HepG2 (cell line): ENCODE results near the gene POLR3H. TPM values are rescaled to one million over a fixed set of nuclear protein-coding genes. Genes with fewer than 3 reads are reported as not detected.

Experiments
- ATF4 ChIP-seq, 2 experiments: fragments of 450-650 bp in 1 of 2; sonication (generic) in 1 of 2; formaldehyde crosslinking; IDR thresholded peaks; 2 replicates each; pipeline versions ENCODE4 v1.5.0 to v1.8.0; 2020 to 2022; ENCODE audit warnings: mild to moderate bottlenecking in 1 of 2, missing genetic modification reagents in 1 of 2
- ATF7-NPFF ChIP-seq: sonication (generic); formaldehyde crosslinking; IDR thresholded peaks from 2 replicates; pipeline ENCODE4 v1.8.1; 2023; ENCODE audit warnings: mild to moderate bottlenecking, low read depth, missing genetic modification reagents, moderate library complexity
- CEBPG ChIP-seq: IDR thresholded peaks from 2 replicates; pipeline ENCODE4 v1.6.1; 2016
- CREB1 ChIP-seq, 2 experiments: fragments of 450-650 bp in 1 of 2; IDR thresholded peaks; 2 replicates each; pipeline ENCODE4 v1.6.1; 2016 to 2017; ENCODE audit warnings: control low read depth in 1 of 2, mild to moderate bottlenecking in 1 of 2, missing compliant biosample characterization in 1 of 2, missing genetic modification characterization in 1 of 2
- FOXO1 ChIP-seq: sonication (generic); formaldehyde crosslinking; IDR thresholded peaks from 2 replicates; pipeline ENCODE4 v1.4.0; 2020; ENCODE audit warnings: missing genetic modification reagents
- HCFC1 ChIP-seq: fragments of 150-350 bp; IDR thresholded peaks from 2 replicates; pipeline ENCODE4 v1.6.1; 2014; ENCODE audit warnings: low read depth, low read length
- KDM5A ChIP-seq: fragments of 200-600 bp; sonication (generic); IDR thresholded peaks from 2 replicates; pipeline ENCODE4 v1.7.0; 2018; ENCODE audit warnings: antibody characterized with exemption, mild to moderate bottlenecking, low read length, borderline replicate concordance
- KLF12 ChIP-seq: sonication (generic); formaldehyde crosslinking; IDR thresholded peaks from 2 replicates; pipeline ENCODE4 v1.4.0; 2020; ENCODE audit warnings: missing genetic modification reagents, borderline replicate concordance
- MTF1 ChIP-seq: sonication (generic); formaldehyde crosslinking; IDR thresholded peaks from 2 replicates; pipeline ENCODE4 v1.5.0; 2020; ENCODE audit warnings: missing genetic modification reagents
- SPEN ChIP-seq: sonication (generic); formaldehyde crosslinking; IDR thresholded peaks from 2 replicates; pipeline ENCODE4 v1.5.1; 2020; ENCODE audit warnings: low read depth, mild to moderate bottlenecking, missing genetic modification reagents
- TARDBP ChIP-seq: sonication (generic); formaldehyde crosslinking; IDR thresholded peaks from 2 replicates; pipeline ENCODE4 v1.8.0; 2022; ENCODE audit warnings: mild to moderate bottlenecking, missing genetic modification reagents
- TFAP4 ChIP-seq: sonication (generic); IDR thresholded peaks from 2 replicates; pipeline ENCODE4 v1.6.1; 2016; ENCODE audit warnings: low read depth, borderline replicate concordance
- UBTF ChIP-seq: sonication (generic); formaldehyde crosslinking; IDR thresholded peaks from 2 replicates; pipeline ENCODE4 v1.4.0; 2020; ENCODE audit warnings: mild to moderate bottlenecking, missing genetic modification reagents
- XRCC5 ChIP-seq: fragments of 200-400 bp; formaldehyde crosslinking; optimal IDR thresholded peaks from 2 replicates; pipeline ENCODE3; 2017; ENCODE audit warnings: mild to moderate bottlenecking, low read length
- ZBED4 ChIP-seq: sonication (generic); formaldehyde crosslinking; IDR thresholded peaks from 2 replicates; pipeline ENCODE4 v1.4.0; 2020; ENCODE audit warnings: missing genetic modification reagents, borderline replicate concordance
- ZNF546 ChIP-seq: sonication (generic); formaldehyde crosslinking; conservative IDR thresholded peaks from 2 replicates; pipeline ENCODE4 v1.8.1; 2023; ENCODE audit warnings: mild to moderate bottlenecking, missing genetic modification reagents
- ZNF607 ChIP-seq: sonication (generic); formaldehyde crosslinking; IDR thresholded peaks from 2 replicates; pipeline ENCODE4 v1.5.1; 2020; ENCODE audit warnings: missing genetic modification reagents, mild to moderate bottlenecking, borderline replicate concordance
- ZNF713 ChIP-seq: sonication (generic); formaldehyde crosslinking; IDR thresholded peaks from 2 replicates; pipeline ENCODE4 v1.4.0; 2020; ENCODE audit warnings: mild to moderate bottlenecking, missing genetic modification reagents
- ZNF780A ChIP-seq: sonication (generic); formaldehyde crosslinking; IDR thresholded peaks from 2 replicates; pipeline ENCODE4 v1.8.0; 2022; ENCODE audit warnings: mild to moderate bottlenecking, missing genetic modification reagents, moderate library complexity
- polyA plus RNA-seq, 8 experiments: library from polyadenylated mRNA; depleted of rRNA in 3 of 8; stranded (reverse) in 7 of 8; unstranded in 1 of 8; fragments of >200 nt; fragmentation: Illumina TruSeq in 4 of 8; extraction: Trizol in 4 of 8; gene quantifications; 2 replicates each; pipeline versions ENCODE4 v1.2.1 to v1.2.3, GENCODE V29; 2011 to 2016; ENCODE audit warnings: low read depth in 4 of 8, missing spikeins in 1 of 8, mixed read lengths in 1 of 8; ENCODE audit not compliant: insufficient read depth in 1 of 8
- total RNA-seq, 5 experiments: library from RNA; depleted of rRNA; stranded (reverse); fragments of >200 nt; fragmentation: Illumina TruSeq; extraction: Trizol; gene quantifications; 2 replicates each; pipeline ENCODE4 v1.2.3, GENCODE V29; 2016; ENCODE audit warnings: low read depth in 1 of 5

The POLR3H gene
- total and polyA plus RNA-seq, 2 of the 13 experiments (the other 11 are each of a cell fraction or from before 2014, with no cell fraction given) = 10.3 to 28.6 TPM

- TF ChIP-seq ATF4 (CRISPR knock-in tag; IDR thresholded peaks at IDR 0.05) (no peak), ZNF780A (CRISPR knock-in tag) (no peak), CREB1 (IDR thresholded peaks at IDR 0.05) (no peak), CREB1 (CRISPR knock-in tag; IDR thresholded peaks at IDR 0.05) (0 out of 2 replicates have a peak, but pooled peaks have one; percentile 12), KLF12 (CRISPR knock-in tag) (no peak; the same call in 1 of the 2 replicates), KDM5A (no peak), ZNF607 (CRISPR knock-in tag) (no peak), ZNF713 (CRISPR knock-in tag) (no peak), XRCC5 (peak; percentile 31), ATF7-NPFF (CRISPR knock-in tag) (no peak), ZBED4 (no peak), HCFC1 (no peak; the same call in 1 of the 2 replicates), TARDBP (peak; percentile 37; the same call in 1 of the 2 replicates), MTF1 (CRISPR knock-in tag) (no peak), FOXO1 (CRISPR knock-in tag) (no peak; the same call in 1 of the 2 replicates), TFAP4 (no peak), CEBPG (CRISPR knock-in tag) (no peak), ZNF546 (CRISPR knock-in tag) (0 out of 2 replicates have a peak, but pooled peaks have one; percentile 7), UBTF (CRISPR knock-in tag) (no peak), SPEN (no peak)
Observed at GRCh38 chr22:41544671-41545476, 604 bp upstream of the POLR3H start (continued).
